AG04449 (cell line): ENCODE results near the gene DENND5B.
"Not testable (repeated sequence)": the region's sequence is repeated elsewhere in the genome, so short reads cannot be mapped to it uniquely, and the experiment has no call there.

Experiments used
- CTCF ChIA-PET: fragments of 350-600 bp; formaldehyde crosslinking; extraction: SDS; loops from one replicate; lab custom pipeline; 2021; ENCODE audit warnings: antibody characterized with exemption; lab: Yijun Ruan, JAX
- POLR2A ChIA-PET: fragments of 400-600, 350-600 bp; formaldehyde crosslinking; extraction: SDS; loops from one replicate; lab custom pipeline; 2020; ENCODE audit warnings: antibody characterized with exemption, inconsistent platforms; lab: Yijun Ruan, JAX
- DNase-seq: peaks from one replicate; pipeline ENCODE4 v3.0.0-alpha.2; 2010; ENCODE audit warnings: low read depth, low spot score
- H3K4me3 ChIP-seq: 2 replicates; pipeline ENCODE4 v1.5.1; 2011; ENCODE audit warnings: low read depth, mild to moderate bottlenecking, control low read depth, low read length
- CTCF ChIP-seq: IDR thresholded peaks from one replicate; pipeline ENCODE4 v1.5.1; 2011; ENCODE audit warnings: mild to moderate bottlenecking, moderate library complexity, low read length, control low read depth, inconsistent platforms; ENCODE audit not compliant: insufficient read depth; ENCODE audit errors: missing control alignments

Gene DENND5B

GRCh38 chr12:31584782-31585181 lies 6.2 kb downstream of the DENND5B start:
- DNase-seq = no peak
- POLR2A ChIA-PET = interaction anchor here (1.0 to 1.1 kb wide), 2 partner anchors 63 to 66 kb away, joined by 3 read pairs; no protein-coding TSS in a partner anchor
- CTCF ChIA-PET = interaction anchor here (1.2 kb wide), 1 partner anchor 10 kb away, joined by 3 read pairs; no protein-coding TSS in a partner anchor
- no peak overlapping the region for H3K4me3 ChIP-seq
- no peak for TF ChIP-seq CTCF

- no peak for TF ChIP-seq CTCF
- POLR2A ChIA-PET = no interaction called here
- CTCF ChIA-PET = interaction anchor here (0.6 kb wide), 1 partner anchor 181 kb away, joined by 3 read pairs; no protein-coding TSS in a partner anchor
- no peak overlapping the region for H3K4me3 ChIP-seq
- no peak for DNase-seq
Measured at GRCh38 chr12:31583878-31584277, 7.1 kb downstream of the DENND5B start.

GRCh38 chr12:31582155-31582554 lies 8.8 kb downstream of the DENND5B start:
- no peak overlapping the region for H3K4me3 ChIP-seq
- ChIA-PET POLR2A (no interaction called here), CTCF (no interaction called here)
- no peak for TF ChIP-seq CTCF
- DNase-seq = no peak

- H3K4me3 ChIP-seq = no peak overlapping the region
- POLR2A ChIA-PET = no interaction called here
- no peak for DNase-seq
- TF ChIP-seq CTCF = no peak
- CTCF ChIA-PET = interaction anchor here (1.1 kb wide), 1 partner anchor 216 kb away, joined by 3 read pairs; no protein-coding TSS in a partner anchor
Measured at GRCh38 chr12:31578632-31579031, 12.3 kb downstream of the DENND5B start.

GRCh38 chr12:31574803-31575575 lies 15.9 kb downstream of the DENND5B start:
- POLR2A ChIA-PET = no interaction called here
- CTCF ChIA-PET = no interaction called here
- DNase-seq = no peak
- H3K4me3 ChIP-seq = no peak overlapping the region
- no peak for TF ChIP-seq CTCF

GRCh38 chr12:31574367-31574766 lies 16.6 kb downstream of the DENND5B start:
- CTCF ChIA-PET, H3K4me3 ChIP-seq, DNase-seq, POLR2A ChIA-PET: not testable (repeated sequence)
